Activated naive CD4-positive, alpha-beta T cell treated with Interleukin-2 at 50 U/mL for 16 hours (primary cell): ENCODE results near the gene KCNIP4.

Experiments
- DNase-seq: peaks from one replicate; pipeline ENCODE4 v3.0.0-alpha.2; 2020

The KCNIP4 gene

DNA sequence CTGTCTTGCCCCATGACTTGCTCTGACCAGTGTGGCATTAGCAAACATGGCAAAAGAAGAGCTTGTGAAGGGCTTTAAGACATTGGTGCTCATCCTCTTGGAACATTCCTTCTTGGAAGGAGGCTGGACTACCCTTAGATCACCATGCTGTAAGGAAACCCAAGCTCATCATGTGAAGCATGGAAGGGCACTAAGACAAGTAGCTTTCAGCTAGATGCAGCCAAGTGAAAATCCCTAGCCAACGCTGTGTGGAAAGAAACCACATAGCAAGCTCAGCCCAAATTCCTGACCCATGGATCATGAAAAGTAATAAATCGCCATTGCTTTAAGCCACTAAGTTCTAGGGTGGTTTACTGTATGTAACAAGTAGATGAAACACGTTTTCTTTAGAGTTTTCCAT is 1260.7 kb downstream of the KCNIP4 start:
- DNase-seq = no peak

DNA sequence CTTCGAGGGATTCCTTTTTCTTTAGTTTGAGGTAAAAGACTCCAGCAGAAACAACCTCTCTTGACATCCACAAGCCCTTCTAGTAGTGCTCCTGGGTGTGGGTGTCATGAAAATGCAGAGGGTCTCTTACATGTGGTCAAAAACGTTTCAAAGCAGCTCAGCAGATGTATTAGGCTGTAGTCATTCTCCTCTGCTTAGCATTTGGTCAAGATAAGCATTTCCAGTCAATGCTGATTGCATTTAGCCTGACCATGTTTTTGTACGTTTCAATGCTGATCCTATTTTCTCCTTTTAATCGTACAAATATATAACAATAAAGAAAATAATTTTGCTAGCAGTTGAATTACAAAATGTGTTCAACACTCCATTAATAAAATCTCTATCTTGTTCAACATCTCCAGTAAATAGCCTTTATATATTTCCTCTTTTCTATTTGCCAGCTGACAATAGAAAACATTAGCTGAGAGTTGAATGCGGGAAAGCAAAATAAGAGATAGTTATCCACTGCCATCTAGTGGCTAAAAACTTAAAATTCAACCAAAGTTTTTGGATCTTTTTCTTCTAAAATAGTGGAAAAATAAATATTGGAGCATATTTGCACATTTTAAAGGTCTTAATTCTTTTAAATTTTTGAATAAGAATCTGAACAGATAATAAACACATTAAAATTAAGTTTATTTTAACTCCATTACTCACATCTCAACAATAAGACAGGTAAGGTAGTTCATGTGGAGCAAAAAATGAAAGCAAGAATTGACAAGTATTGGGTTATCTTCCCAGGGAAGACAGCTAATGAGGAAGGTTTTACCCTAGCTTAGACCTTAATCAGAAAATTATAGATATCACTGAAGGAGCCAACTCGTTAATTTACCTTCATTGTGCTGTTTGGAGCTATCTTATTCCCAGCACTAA is 1263.5 kb downstream of the KCNIP4 start:
- no peak for DNase-seq

GRCh38 chr4:20683766-20684165 is 1264.8 kb downstream of the KCNIP4 start:
- DNase-seq = no peak

DNA sequence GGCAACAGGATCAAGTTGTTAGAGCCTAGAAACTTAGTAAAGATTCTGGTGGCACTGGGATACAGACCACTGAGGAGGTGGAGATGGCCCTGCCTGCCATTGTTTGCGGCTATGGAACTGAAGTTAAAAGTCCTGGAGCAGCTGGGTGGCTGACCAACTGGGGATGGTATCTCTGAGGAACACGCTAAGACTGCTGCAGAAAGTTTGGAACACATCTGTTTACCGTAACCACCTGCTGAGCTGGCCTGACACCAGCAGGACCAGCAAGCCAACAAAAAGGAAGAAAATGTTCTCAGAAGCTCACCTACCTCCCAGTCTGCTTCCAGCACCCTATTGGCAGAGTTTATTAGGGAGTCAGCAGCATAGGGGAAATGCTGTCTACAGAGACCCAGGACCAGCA is 1265.7 kb downstream of the KCNIP4 start:
- no peak for DNase-seq

- DNase-seq = no peak
These were observed 1267.3 kb downstream of the KCNIP4 start for GRCh38 chr4:20681271-20681670.

DNA sequence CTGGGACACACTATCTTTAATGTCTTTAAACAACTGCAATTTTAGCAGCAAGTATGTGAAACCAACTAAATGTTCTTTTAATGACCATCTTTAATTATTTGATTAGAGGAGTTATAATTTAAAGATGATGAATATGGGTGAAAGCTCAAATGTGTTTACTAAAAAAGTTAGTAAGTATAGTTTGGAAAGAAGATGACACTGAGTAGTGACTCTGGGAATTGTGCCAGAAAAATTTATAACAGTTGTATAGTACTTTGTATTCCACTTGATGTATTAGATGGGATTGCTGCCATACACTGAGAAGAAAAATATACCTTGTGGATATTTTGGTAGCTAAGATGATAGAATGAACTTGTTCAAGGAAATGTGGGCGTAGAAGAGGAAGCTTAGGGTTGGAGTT is 1267.8 kb downstream of the KCNIP4 start:
- DNase-seq = no peak

- DNase-seq = no peak
These were observed 1268.6 kb downstream of the KCNIP4 start for GRCh38 chr4:20679951-20680350.
